Neural cell (in vitro differentiated cells): ENCODE results near the gene OR5B21. TPM values are rescaled to one million over a fixed set of nuclear protein-coding genes. Genes with fewer than 3 reads are reported as not detected.

Source experiments
- H2AFZ ChIP-seq: fragments of 200-600, 300-800 bp; sonication (generic), shearing (Covaris generic); 2 replicates; pipeline ENCODE4 v1.6.0; 2014; ENCODE audit warnings: low read depth, mild to moderate bottlenecking, antibody characterized with exemption, low read length, moderate library complexity
- H3F3A ChIP-seq: fragments of 200-600 bp; shearing (Covaris generic); 2 replicates; pipeline ENCODE4 v1.6.1; 2016; ENCODE audit warnings: mild to moderate bottlenecking, moderate library complexity, mixed read lengths, antibody characterized with exemption, low read length; ENCODE audit not compliant: insufficient read depth, poor library complexity, severe bottlenecking
- H3K27ac ChIP-seq: fragments of 200-600, 300-800 bp; sonication (generic), shearing (Covaris generic); 2 replicates; pipeline ENCODE4 v1.5.1; 2014; ENCODE audit warnings: mild to moderate bottlenecking, low read length, moderate library complexity
- H3K27me3 ChIP-seq: fragments of 300-800, 200-600 bp; sonication (generic), shearing (Covaris generic); 2 replicates; pipeline ENCODE4 v1.6.0; 2014; ENCODE audit warnings: mild to moderate bottlenecking, low read depth, low read length, moderate library complexity; ENCODE audit not compliant: insufficient read depth
- H3K36me3 ChIP-seq: fragments of 300-800, 200-600 bp; sonication (generic), shearing (Covaris generic); 2 replicates; pipeline ENCODE4 v1.5.1; 2014; ENCODE audit warnings: mild to moderate bottlenecking, antibody characterized with exemption, low read length, moderate library complexity; ENCODE audit not compliant: insufficient read depth
- H3K4me2 ChIP-seq: fragments of 300-800, 200-600 bp; sonication (generic), shearing (Covaris generic); 2 replicates; pipeline ENCODE4 v1.6.0; 2014; ENCODE audit warnings: mild to moderate bottlenecking, low read length
- H3K4me3 ChIP-seq: fragments of 300-800, 200-600 bp; sonication (generic), shearing (Covaris generic); 2 replicates; pipeline ENCODE4 v1.5.1; 2014; ENCODE audit warnings: mild to moderate bottlenecking, low read length, moderate library complexity
- H3K79me2 ChIP-seq: fragments of 200-600 bp; shearing (Covaris generic); replicated peaks from 2 replicates; pipeline ENCODE4 v1.6.0; 2014; ENCODE audit warnings: mild to moderate bottlenecking, low read length, moderate library complexity; ENCODE audit not compliant: insufficient read depth
- H3K9ac ChIP-seq: fragments of 300-800, 200-600 bp; sonication (generic), shearing (Covaris generic); 2 replicates; pipeline ENCODE4 v1.6.1; 2016; ENCODE audit warnings: mild to moderate bottlenecking, low read length, mixed read lengths
- H3K9me2 ChIP-seq: fragments of 200-600 bp; shearing (Covaris generic); 2 replicates; pipeline ENCODE4 v1.6.1; 2016; ENCODE audit warnings: mild to moderate bottlenecking, low read length, mixed read lengths; ENCODE audit not compliant: insufficient read depth
- H3K9me3 ChIP-seq: fragments of 200-600, 300-800 bp; sonication (generic), shearing (Covaris generic); 2 replicates; pipeline ENCODE4 v1.6.1; 2016; ENCODE audit warnings: mild to moderate bottlenecking, mixed run types, low read length, moderate library complexity, mixed read lengths
- H4K20me1 ChIP-seq: fragments of 200-600 bp; shearing (Covaris generic); 2 replicates; pipeline ENCODE4 v1.6.1; 2016; ENCODE audit warnings: mild to moderate bottlenecking, mixed run types; ENCODE audit not compliant: insufficient read depth
- CTCF ChIP-seq: fragments of 450-650 bp; IDR thresholded peaks from 2 replicates; pipeline ENCODE4 v1.5.1; 2014; ENCODE audit warnings: antibody characterized with exemption, mild to moderate bottlenecking, moderate library complexity; ENCODE audit not compliant: poor library complexity, severe bottlenecking
- EP300 ChIP-seq: fragments of 450-650 bp; conservative IDR thresholded peaks from 2 replicates; pipeline ENCODE4 v1.6.1; 2014; ENCODE audit warnings: antibody characterized with exemption, mild to moderate bottlenecking, moderate library complexity; ENCODE audit not compliant: poor library complexity, severe bottlenecking
- EZH2 ChIP-seq: fragments of 200-600, 300-800 bp; shearing (Covaris generic), sonication (generic); IDR thresholded peaks from 2 replicates; pipeline ENCODE4 v1.6.1; 2014; ENCODE audit warnings: antibody characterized with exemption, low read length, borderline replicate concordance, mild to moderate bottlenecking; ENCODE audit not compliant: insufficient read depth, poor library complexity, severe bottlenecking
- MXI1 ChIP-seq: fragments of 450-650 bp; conservative IDR thresholded peaks from 2 replicates; pipeline ENCODE4 v1.6.1; 2014; ENCODE audit warnings: antibody characterized with exemption, mild to moderate bottlenecking; ENCODE audit not compliant: poor library complexity, severe bottlenecking
- POLR2AphosphoS5 ChIP-seq: IDR thresholded peaks from 2 replicates; pipeline ENCODE4 v1.6.1; 2012
- RAD21 ChIP-seq: fragments of 450-650 bp; conservative IDR thresholded peaks from 2 replicates; pipeline ENCODE4 v1.6.1; 2014; ENCODE audit warnings: antibody characterized with exemption, mild to moderate bottlenecking, moderate library complexity
- REST ChIP-seq: IDR thresholded peaks from 2 replicates; pipeline ENCODE4 v1.6.1; 2012; ENCODE audit warnings: borderline replicate concordance
- SMC3 ChIP-seq: fragments of 450-650 bp; conservative IDR thresholded peaks from 2 replicates; pipeline ENCODE4 v1.6.1; 2014; ENCODE audit warnings: antibody characterized with exemption, mild to moderate bottlenecking, moderate library complexity; ENCODE audit not compliant: poor library complexity
- TAF1 ChIP-seq: IDR thresholded peaks from 2 replicates; pipeline ENCODE4 v1.6.1; 2012; ENCODE audit warnings: low read depth
- polyA plus RNA-seq: library from polyadenylated mRNA; depleted of rRNA; stranded (reverse); fragments of >200 nt; gene quantifications from 2 replicates; pipeline ENCODE4 v1.2.3, GENCODE V29; 2014

Gene OR5B21
- polyA plus RNA-seq, 1 donor from 2014 or later = not detected

GRCh38 chr11:58546841-58547240, 38.9 kb upstream of the OR5B21 start:
- peaks cover 13% of the 10 kb centered on the region for H3K36me3 ChIP-seq
- TF ChIP-seq EP300 (no peak), TAF1 (no peak), RAD21 (no peak), MXI1 (no peak), POLR2AphosphoS5 (no peak), SMC3 (no peak), EZH2 (no peak), CTCF (no peak), REST (no peak)
- H3K4me3 ChIP-seq = no peak overlapping the region
- no peaks in the 10 kb centered on the region for H3K27me3 ChIP-seq
- no peaks in the 10 kb centered on the region for H3F3A ChIP-seq
- H3K4me2 ChIP-seq = no peak overlapping the region
- no peaks in the 10 kb centered on the region for H3K9me2 ChIP-seq
- H3K9me3 ChIP-seq = no peaks in the 10 kb centered on the region
- H4K20me1 ChIP-seq = no peaks in the 10 kb centered on the region
- no peak overlapping the region for H2AFZ ChIP-seq
- no peaks in the 10 kb centered on the region for H3K79me2 ChIP-seq
- no peak overlapping the region for H3K27ac ChIP-seq
- H3K9ac ChIP-seq = no peak overlapping the region

- H3K9ac ChIP-seq = no peak overlapping the region
- H3F3A ChIP-seq = no peaks in the 10 kb centered on the region
- H3K9me3 ChIP-seq = no peaks in the 10 kb centered on the region
- no peaks in the 10 kb centered on the region for H4K20me1 ChIP-seq
- H3K9me2 ChIP-seq = no peaks in the 10 kb centered on the region
- H3K27me3 ChIP-seq = no peaks in the 10 kb centered on the region
- no peaks in the 10 kb centered on the region for H3K79me2 ChIP-seq
- no peak overlapping the region for H2AFZ ChIP-seq
- H3K27ac ChIP-seq = no peak overlapping the region
- H3K4me3 ChIP-seq = no peak overlapping the region
- no peaks in the 10 kb centered on the region for H3K36me3 ChIP-seq
- TF ChIP-seq EP300 (no peak), POLR2AphosphoS5 (no peak), CTCF (no peak), MXI1 (no peak), REST (no peak), SMC3 (no peak), EZH2 (no peak)
- no peak overlapping the region for H3K4me2 ChIP-seq
Measured at GRCh38 chr11:58531865-58532341, 24.0 kb upstream of the OR5B21 start.
